Stomach (tissue), 4 donors: ENCODE results near the gene TPSAB1.
"Not testable (repeated sequence)": the region's sequence is repeated elsewhere in the genome, so short reads cannot be mapped to it uniquely, and the experiment has no call there.

Source experiments
- EP300 ChIP-seq: sonication (generic); formaldehyde crosslinking; IDR thresholded peaks from one replicate; pipeline ENCODE4 v1.6.1; 2017; ENCODE audit warnings: antibody characterized with exemption
- POLR2A ChIP-seq, 4 donors: fragments of 450-650 bp; IDR thresholded peaks; one replicate each; pipeline ENCODE4 v1.6.1; 2016; ENCODE audit warnings: antibody characterized with exemption in 4 of 4, control low read depth in 2 of 4, mild to moderate bottlenecking in 1 of 4, moderate library complexity in 1 of 4
- POLR2AphosphoS5 ChIP-seq, 3 donors: sonication (generic); formaldehyde crosslinking; IDR thresholded peaks; one replicate each; pipeline ENCODE4 v1.6.1; 2016; ENCODE audit warnings: antibody characterized with exemption in 3 of 3
- TF ChIP-seq, protein P1 (sequence below), 7 experiments: fragments of 450-650 bp in 4 of 7; fragments of 200-600 bp in 3 of 7; sonication (generic) in 3 of 7; IDR thresholded peaks; one replicate each; pipeline ENCODE4 v1.5.1; 2016 to 2019; ENCODE audit warnings: antibody characterized with exemption in 7 of 7, control low read depth in 2 of 7, mild to moderate bottlenecking in 1 of 7

- not testable (repeated sequence) for TF ChIP-seq POLR2A (IDR thresholded peaks at IDR 0.05); EP300; POLR2AphosphoS5 (IDR thresholded peaks at IDR 0.05)
- TF ChIP-seq, protein P1, sequence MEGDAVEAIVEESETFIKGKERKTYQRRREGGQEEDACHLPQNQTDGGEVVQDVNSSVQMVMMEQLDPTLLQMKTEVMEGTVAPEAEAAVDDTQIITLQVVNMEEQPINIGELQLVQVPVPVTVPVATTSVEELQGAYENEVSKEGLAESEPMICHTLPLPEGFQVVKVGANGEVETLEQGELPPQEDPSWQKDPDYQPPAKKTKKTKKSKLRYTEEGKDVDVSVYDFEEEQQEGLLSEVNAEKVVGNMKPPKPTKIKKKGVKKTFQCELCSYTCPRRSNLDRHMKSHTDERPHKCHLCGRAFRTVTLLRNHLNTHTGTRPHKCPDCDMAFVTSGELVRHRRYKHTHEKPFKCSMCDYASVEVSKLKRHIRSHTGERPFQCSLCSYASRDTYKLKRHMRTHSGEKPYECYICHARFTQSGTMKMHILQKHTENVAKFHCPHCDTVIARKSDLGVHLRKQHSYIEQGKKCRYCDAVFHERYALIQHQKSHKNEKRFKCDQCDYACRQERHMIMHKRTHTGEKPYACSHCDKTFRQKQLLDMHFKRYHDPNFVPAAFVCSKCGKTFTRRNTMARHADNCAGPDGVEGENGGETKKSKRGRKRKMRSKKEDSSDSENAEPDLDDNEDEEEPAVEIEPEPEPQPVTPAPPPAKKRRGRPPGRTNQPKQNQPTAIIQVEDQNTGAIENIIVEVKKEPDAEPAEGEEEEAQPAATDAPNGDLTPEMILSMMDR (IDR thresholded peaks at IDR 0.05): not testable (repeated sequence)
These were observed 3.7 kb downstream of the TPSAB1 start for GRCh38 chr16:1243907-1244850.
